HepG2 (cell line): ENCODE data around the gene ADCY10. TPM values are rescaled to one million over a fixed set of nuclear protein-coding genes. Genes with fewer than 3 reads are reported as not detected.
A peak's percentile ranks its signal among the peaks of the same experiment; 100 is the strongest.

Source experiments
- ATAC-seq: fragments of 200-7000 bp; cut with Tn5 transposase; 3 replicates; pipeline ENCODE4 v1.9.1; 2020; ENCODE audit warnings: mild to moderate bottlenecking, moderate library complexity
- BruUV-seq: library from RNA; stranded (reverse); fragments of 400-500 nt; replicated peaks from 2 replicates; lab custom pipeline; 2021; lab: Mats Ljungman, UMichigan
- CTCF ChIA-PET: fragments of 300-600 bp; formaldehyde crosslinking; extraction: SDS; loops from one replicate; lab custom pipeline; 2021; ENCODE audit warnings: low total read pairs, inconsistent platforms, low intra/inter-chr PET ratio; lab: Yijun Ruan, JAX
- POLR2A ChIA-PET: fragments of 350-600 bp; sonication (Branson Sonifier 250); formaldehyde crosslinking; loops from one replicate; lab custom pipeline; 2020; ENCODE audit warnings: antibody characterized with exemption, inconsistent platforms; lab: Yijun Ruan, JAX
- DNase-seq: peaks from one replicate; pipeline ENCODE4 v3.0.0-alpha.2; 2015; ENCODE audit warnings: low spot score
- FAIRE-seq: peaks from 3 replicates; lab custom pipeline; 2011; peaks lifted over from hg19 to GRCh38; lab: Jason Lieb, UNC
- H2AFZ ChIP-seq: one replicate; pipeline ENCODE4 v1.6.1; 2011; ENCODE audit warnings: low read length, inconsistent platforms
- H3K27ac ChIP-seq: fragments of 300-600 bp; 3 replicates; pipeline ENCODE4 v1.8.0; 2011; ENCODE audit warnings: mixed run types, mild to moderate bottlenecking, mixed read lengths, low read length, inconsistent platforms; ENCODE audit not compliant: insufficient read depth; ENCODE audit errors: extremely low read length
- H3K27me3 ChIP-seq, 2 experiments: fragments of 200-600 bp in 1 of 2; 2 replicates in 1 of 2; 3 replicates in 1 of 2; pipeline versions ENCODE4 v1.6.0 to v1.8.0; 2011; ENCODE audit warnings: low read length in 2 of 2, mild to moderate bottlenecking in 2 of 2, moderate library complexity in 2 of 2, inconsistent platforms in 1 of 2; ENCODE audit not compliant: insufficient read depth in 2 of 2, control insufficient read depth in 1 of 2
- H3K36me3 ChIP-seq, 2 experiments: fragments of 200-600 bp in 1 of 2; replicated peaks in 1 of 2; 2 replicates in 1 of 2; 3 replicates in 1 of 2; pipeline versions ENCODE4 v1.5.1 to v1.8.0; 2011; ENCODE audit warnings: low read length in 2 of 2, inconsistent platforms in 1 of 2; ENCODE audit not compliant: insufficient read depth in 2 of 2, control insufficient read depth in 1 of 2
- H3K4me1 ChIP-seq: 2 replicates; pipeline ENCODE4 v1.5.1; 2012; ENCODE audit warnings: low read length, inconsistent platforms; ENCODE audit not compliant: insufficient read depth
- H3K4me2 ChIP-seq: 2 replicates; pipeline ENCODE4 v1.6.0; 2011; ENCODE audit warnings: low read depth, low read length, inconsistent platforms
- H3K4me3 ChIP-seq, 3 experiments: fragments of 200-600 bp in 1 of 3; sonication (generic), shearing (Covaris generic) in 1 of 3; replicated peaks in 1 of 3; 2 replicates each; pipeline ENCODE4 v1.5.1; 2011 to 2016; ENCODE audit warnings: low read length in 3 of 3, inconsistent platforms in 2 of 3, low read depth in 2 of 3, mild to moderate bottlenecking in 2 of 3, control low read depth in 1 of 3, mixed read lengths in 1 of 3; ENCODE audit not compliant: insufficient read depth in 1 of 3
- H3K79me2 ChIP-seq: one replicate; pipeline ENCODE4 v1.6.1; 2011; ENCODE audit warnings: low read length, inconsistent platforms; ENCODE audit not compliant: insufficient read depth
- H3K9ac ChIP-seq: 2 replicates; pipeline ENCODE4 v1.6.0; 2011; ENCODE audit warnings: mild to moderate bottlenecking, low read depth, low read length, inconsistent platforms; ENCODE audit not compliant: insufficient read depth
- H3K9me3 ChIP-seq: 2 replicates; pipeline ENCODE4 v1.5.1; 2012; ENCODE audit warnings: mild to moderate bottlenecking, low read length
- H4K20me1 ChIP-seq: 2 replicates; pipeline ENCODE4 v1.6.0; 2011; ENCODE audit warnings: inconsistent platforms, mild to moderate bottlenecking, low read length, moderate library complexity; ENCODE audit not compliant: insufficient read depth
- NR2F6 ChIP-seq, 2 experiments: IDR thresholded peaks; 2 replicates each; pipeline ENCODE4 v1.6.1; 2016; ENCODE audit warnings: antibody characterized with exemption in 1 of 2, mild to moderate bottlenecking in 1 of 2
- POLR2A ChIP-seq, 2 experiments: IDR thresholded peaks; 2 replicates each; pipeline ENCODE4 v1.6.1; 2011; ENCODE audit warnings: low read depth in 2 of 2, low read length in 2 of 2, mild to moderate bottlenecking in 1 of 2, moderate library complexity in 1 of 2; ENCODE audit not compliant: insufficient read depth in 1 of 2
- ZMYM2 ChIP-seq: sonication (generic); formaldehyde crosslinking; IDR thresholded peaks from 2 replicates; pipeline ENCODE4 v1.8.0; 2022; ENCODE audit warnings: mild to moderate bottlenecking, missing genetic modification reagents
- WGBS: methylation state at CpG from one replicate; pipeline ENCODE4 v1.1.6; 2017; ENCODE audit warnings: low lambda C conversion rate; 5-methylcytosine and 5-hydroxymethylcytosine counted together
- in situ Hi-C: cut with HindIII; loops from 2 replicates; pipeline ENCODE4 v1.10.0; 2017; ENCODE audit warnings: low pct_unique_long_range_greater_than_20kb; ENCODE audit not compliant: extremely low pct_ligation_motif_present
- intact Hi-C: fragments of 100-400 bp; cut with micrococcal nuclease; formaldehyde crosslinking; loops from one replicate; pipeline ENCODE4 v1.10.0; 2022; ENCODE audit not compliant: unreplicated experiment
- polyA plus RNA-seq, 8 experiments: library from polyadenylated mRNA; depleted of rRNA in 3 of 8; stranded (reverse) in 7 of 8; unstranded in 1 of 8; fragments of >200 nt; fragmentation: Illumina TruSeq in 4 of 8; extraction: Trizol in 4 of 8; gene quantifications; 2 replicates each; pipeline versions ENCODE4 v1.2.1 to v1.2.3, GENCODE V29; 2011 to 2016; ENCODE audit warnings: low read depth in 4 of 8, missing spikeins in 1 of 8, mixed read lengths in 1 of 8; ENCODE audit not compliant: insufficient read depth in 1 of 8
- total RNA-seq, 5 experiments: library from RNA; depleted of rRNA; stranded (reverse); fragments of >200 nt; fragmentation: Illumina TruSeq; extraction: Trizol; gene quantifications; 2 replicates each; pipeline ENCODE4 v1.2.3, GENCODE V29; 2016; ENCODE audit warnings: low read depth in 1 of 5
- TF ChIP-seq, protein P1 (sequence below): sonication (generic); formaldehyde crosslinking; IDR thresholded peaks from 2 replicates; pipeline ENCODE4 v1.8.0; 2022; ENCODE audit warnings: missing genetic modification reagents, mild to moderate bottlenecking, inconsistent platforms, borderline replicate concordance
- TF ChIP-seq, protein P2 (sequence below): sonication (generic); formaldehyde crosslinking; IDR thresholded peaks from 2 replicates; pipeline ENCODE4 v1.4.0; 2020; ENCODE audit warnings: mild to moderate bottlenecking, missing genetic modification reagents
- TF ChIP-seq, protein P3 (sequence below): sonication (generic); formaldehyde crosslinking; IDR thresholded peaks from 2 replicates; pipeline ENCODE4 v1.8.0; 2022; ENCODE audit warnings: missing genetic modification reagents, low read depth, mild to moderate bottlenecking, borderline replicate concordance
- TF ChIP-seq, protein P4 (sequence below): sonication (generic); formaldehyde crosslinking; IDR thresholded peaks from 2 replicates; pipeline ENCODE4 v1.4.0; 2020; ENCODE audit warnings: missing genetic modification reagents
- TF ChIP-seq, protein P5 (sequence below): sonication (generic); formaldehyde crosslinking; IDR thresholded peaks from 2 replicates; pipeline ENCODE4 v1.4.0; 2020; ENCODE audit warnings: missing genetic modification reagents
- TF ChIP-seq, protein P6 (sequence below): sonication (generic); formaldehyde crosslinking; conservative IDR thresholded peaks from 2 replicates; pipeline ENCODE4 v1.8.0; 2022; ENCODE audit warnings: low read depth, missing genetic modification reagents

ADCY10 gene
- total and polyA plus RNA-seq, 2 of the 13 experiments (the other 11 are each of a cell fraction or from before 2014, with no cell fraction given), result 0.02 to 0.03 TPM

DNA sequence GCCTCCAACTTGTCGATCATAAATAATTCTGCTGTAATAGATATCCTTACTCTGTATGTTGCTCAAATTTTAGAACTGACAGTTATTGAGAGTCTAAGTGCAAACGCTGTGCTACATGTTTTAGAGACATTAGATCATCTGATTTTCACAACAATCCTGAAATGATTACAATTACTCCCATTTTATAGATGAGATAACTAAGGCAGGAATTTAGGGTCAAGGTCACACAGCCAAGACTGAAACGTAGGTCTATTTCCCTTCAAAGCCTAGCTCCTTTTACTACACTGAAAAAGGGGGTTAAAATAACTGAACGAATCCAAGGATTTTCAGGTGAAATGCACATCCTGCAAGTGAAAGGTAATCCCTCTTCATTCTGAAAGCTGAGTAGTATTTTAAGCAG lies 19.9 kb upstream of the ADCY10 start (continued):
- TF ChIP-seq, protein P1, sequence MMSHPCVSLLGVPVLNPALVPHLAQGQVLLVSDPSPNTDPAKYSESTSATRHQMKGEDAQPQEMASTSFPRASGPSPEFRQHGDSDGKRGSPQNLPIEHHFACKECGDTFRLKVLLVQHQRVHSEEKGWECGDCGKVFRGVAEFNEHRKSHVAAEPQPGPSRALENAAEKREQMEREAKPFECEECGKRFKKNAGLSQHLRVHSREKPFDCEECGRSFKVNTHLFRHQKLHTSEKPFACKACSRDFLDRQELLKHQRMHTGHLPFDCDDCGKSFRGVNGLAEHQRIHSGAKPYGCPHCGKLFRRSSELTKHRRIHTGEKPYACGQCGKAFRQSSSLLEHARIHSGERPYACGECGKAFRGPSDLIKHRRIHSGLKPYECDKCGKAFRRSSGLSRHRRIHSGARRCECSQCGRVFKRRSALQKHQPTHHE (CRISPR knock-in tag), result no peak
- peak in 1 of 2 experiments; percentile 34; a peak in 1 of 4 replicates for TF ChIP-seq POLR2A (IDR thresholded peaks at IDR 0.05; ENCODE audit: insufficient read depth in 1 of 2, low read depth in 2 of 2, low read length in 2 of 2)
- TF ChIP-seq NR2F6 (IDR thresholded peaks at IDR 0.05), result peak; percentile 60
- TF ChIP-seq NR2F6 (CRISPR knock-in tag; IDR thresholded peaks at IDR 0.05), result peak; percentile 48; the same call in 1 of the 2 replicates
- 0 out of 2 replicates have a peak, but pooled peaks have one; percentile 21 for TF ChIP-seq ZMYM2 (CRISPR knock-in tag)

DNA sequence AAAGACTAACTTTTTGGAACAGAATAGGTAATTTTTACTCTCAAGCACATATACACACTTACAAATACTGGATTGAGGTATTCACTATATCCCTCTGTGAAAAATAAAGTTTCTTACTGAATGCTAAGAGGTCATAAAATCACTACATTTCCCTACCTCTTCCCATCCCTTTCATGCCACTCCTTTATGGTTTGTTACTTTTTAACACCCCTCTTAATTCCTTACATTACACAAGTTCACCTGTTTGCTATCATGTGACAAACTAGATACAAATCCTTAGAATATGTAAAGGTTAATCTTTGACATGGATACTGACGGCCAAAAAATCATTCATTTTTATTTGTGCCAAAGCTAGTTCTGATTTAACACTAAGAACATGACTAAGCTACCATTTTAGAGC lies 15.8 kb upstream of the ADCY10 start:
- Histone ChIP-seq H3K27me3 (no peaks in the 10 kb centered on the region), H3K9ac (no peak overlapping the region), H3K36me3 (no peaks in the 10 kb centered on the region), H3K27ac (no peak overlapping the region), H3K4me2 (no peak overlapping the region), H3K4me3 (no peak overlapping the region), H2AFZ (no peak overlapping the region), H3K79me2 (peaks cover 79% of the 10 kb centered on the region), H3K4me1 (peaks cover 76% of the 10 kb centered on the region), H4K20me1 (peaks cover 16% of the 10 kb centered on the region; the same call in 1 of the 2 replicates), H3K9me3 (no peaks in the 10 kb centered on the region)
- BruUV-seq, result no TSS peak
- intact Hi-C loops (loop anchor here (10.0 kb wide), 1 partner anchor 125 kb away; no protein-coding TSS in a partner anchor), in situ Hi-C loops (loop anchor here (10.0 kb wide), 1 partner anchor 215 kb away; no protein-coding TSS in a partner anchor)
- FAIRE-seq (no peak), ATAC-seq (no peak), DNase-seq (no peak)
- ChIA-PET CTCF (no interaction called here), POLR2A (no interaction called here)
- 79% methylated on average over 1 of the region's 1 CpG for WGBS
- TF ChIP-seq, protein P2, sequence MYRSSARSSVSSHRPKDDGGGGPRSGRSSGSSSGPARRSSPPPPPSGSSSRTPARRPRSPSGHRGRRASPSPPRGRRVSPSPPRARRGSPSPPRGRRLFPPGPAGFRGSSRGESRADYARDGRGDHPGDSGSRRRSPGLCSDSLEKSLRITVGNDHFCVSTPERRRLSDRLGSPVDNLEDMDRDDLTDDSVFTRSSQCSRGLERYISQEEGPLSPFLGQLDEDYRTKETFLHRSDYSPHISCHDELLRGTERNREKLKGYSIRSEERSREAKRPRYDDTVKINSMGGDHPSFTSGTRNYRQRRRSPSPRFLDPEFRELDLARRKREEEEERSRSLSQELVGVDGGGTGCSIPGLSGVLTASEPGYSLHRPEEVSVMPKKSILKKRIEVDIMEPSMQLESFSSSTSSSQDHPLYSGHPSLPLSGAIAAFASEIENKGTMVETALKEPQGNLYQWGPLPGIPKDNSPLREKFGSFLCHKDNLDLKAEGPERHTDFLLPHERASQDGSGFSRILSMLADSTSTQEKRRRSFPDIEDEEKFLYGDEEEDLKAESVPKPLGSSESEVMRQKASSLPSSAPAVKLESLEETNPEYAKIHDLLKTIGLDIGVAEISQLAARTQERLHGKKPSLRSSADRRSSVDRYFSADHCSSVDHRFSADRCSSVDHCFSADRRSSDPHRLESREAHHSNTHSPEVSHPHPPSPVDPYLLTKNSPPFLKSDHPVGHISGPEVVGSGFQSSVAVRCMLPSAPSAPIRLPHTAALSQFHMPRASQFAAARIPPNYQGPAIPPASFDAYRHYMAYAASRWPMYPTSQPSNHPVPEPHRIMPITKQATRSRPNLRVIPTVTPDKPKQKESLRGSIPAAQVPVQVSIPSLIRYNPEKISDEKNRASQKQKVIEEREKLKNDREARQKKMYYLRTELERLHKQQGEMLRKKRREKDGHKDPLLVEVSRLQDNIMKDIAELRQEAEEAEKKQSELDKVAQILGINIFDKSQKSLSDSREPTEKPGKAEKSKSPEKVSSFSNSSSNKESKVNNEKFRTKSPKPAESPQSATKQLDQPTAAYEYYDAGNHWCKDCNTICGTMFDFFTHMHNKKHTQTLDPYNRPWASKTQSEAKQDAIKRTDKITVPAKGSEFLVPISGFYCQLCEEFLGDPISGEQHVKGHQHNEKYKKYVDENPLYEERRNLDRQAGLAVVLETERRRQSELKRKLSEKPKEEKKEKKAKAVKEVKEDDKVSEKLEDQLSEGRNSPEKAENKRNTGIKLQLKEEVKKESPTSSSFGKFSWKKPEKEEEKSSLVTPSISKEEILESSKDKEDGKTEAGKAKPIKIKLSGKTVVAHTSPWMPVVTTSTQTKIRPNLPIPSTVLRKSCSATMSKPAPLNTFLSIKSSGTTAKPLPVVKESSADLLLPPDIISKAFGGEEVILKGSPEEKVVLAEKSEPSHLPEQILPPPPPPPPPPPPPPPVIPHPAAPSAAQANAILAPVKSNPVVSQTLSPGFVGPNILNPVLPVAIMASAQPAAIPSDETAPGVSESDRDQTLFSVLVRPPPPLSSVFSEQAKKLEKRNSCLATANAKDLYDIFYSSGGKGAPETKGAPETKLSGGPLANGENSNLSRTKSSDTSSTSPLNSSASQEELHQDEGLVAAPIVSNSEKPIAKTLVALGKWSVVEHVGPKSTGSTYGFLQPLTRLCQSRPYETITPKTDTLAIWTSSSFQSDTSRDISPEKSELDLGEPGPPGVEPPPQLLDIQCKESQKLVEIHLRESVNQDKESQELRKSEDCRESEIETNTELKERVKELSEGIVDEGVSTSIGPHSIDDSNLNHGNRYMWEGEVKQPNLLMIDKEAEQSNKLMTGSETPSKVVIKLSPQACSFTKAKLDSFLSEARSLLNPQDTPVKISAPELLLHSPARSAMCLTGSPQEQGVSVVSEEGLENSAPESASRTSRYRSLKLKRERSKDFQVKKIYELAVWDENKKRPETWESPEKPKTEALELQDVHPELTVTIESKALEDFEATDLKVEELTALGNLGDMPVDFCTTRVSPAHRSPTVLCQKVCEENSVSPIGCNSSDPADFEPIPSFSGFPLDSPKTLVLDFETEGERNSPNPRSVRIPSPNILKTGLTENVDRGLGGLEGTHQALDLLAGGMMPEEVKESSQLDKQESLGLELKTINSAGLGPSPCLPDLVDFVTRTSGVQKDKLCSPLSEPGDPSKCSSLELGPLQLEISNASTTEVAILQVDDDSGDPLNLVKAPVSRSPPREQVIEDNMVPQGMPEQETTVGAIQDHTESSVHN (CRISPR knock-in tag), result no peak
- TF ChIP-seq, protein P3, sequence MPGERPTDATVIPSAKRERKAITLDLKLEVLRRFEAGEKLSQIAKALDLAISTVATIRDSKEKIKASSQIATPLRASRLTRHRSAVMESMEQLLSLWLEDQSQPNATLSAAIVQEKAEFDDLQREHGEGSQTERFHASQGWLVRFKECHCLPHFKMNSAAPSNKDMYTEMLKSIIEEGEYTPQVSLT, result no peak
- TF ChIP-seq, protein P4, sequence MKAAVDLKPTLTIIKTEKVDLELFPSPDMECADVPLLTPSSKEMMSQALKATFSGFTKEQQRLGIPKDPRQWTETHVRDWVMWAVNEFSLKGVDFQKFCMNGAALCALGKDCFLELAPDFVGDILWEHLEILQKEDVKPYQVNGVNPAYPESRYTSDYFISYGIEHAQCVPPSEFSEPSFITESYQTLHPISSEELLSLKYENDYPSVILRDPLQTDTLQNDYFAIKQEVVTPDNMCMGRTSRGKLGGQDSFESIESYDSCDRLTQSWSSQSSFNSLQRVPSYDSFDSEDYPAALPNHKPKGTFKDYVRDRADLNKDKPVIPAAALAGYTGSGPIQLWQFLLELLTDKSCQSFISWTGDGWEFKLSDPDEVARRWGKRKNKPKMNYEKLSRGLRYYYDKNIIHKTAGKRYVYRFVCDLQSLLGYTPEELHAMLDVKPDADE, result no peak
- TF ChIP-seq, protein P5, sequence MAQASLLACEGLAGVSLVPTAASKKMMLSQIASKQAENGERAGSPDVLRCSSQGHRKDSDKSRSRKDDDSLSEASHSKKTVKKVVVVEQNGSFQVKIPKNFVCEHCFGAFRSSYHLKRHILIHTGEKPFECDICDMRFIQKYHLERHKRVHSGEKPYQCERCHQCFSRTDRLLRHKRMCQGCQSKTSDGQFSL (CRISPR knock-in tag), result no peak
- TF ChIP-seq, protein P6, sequence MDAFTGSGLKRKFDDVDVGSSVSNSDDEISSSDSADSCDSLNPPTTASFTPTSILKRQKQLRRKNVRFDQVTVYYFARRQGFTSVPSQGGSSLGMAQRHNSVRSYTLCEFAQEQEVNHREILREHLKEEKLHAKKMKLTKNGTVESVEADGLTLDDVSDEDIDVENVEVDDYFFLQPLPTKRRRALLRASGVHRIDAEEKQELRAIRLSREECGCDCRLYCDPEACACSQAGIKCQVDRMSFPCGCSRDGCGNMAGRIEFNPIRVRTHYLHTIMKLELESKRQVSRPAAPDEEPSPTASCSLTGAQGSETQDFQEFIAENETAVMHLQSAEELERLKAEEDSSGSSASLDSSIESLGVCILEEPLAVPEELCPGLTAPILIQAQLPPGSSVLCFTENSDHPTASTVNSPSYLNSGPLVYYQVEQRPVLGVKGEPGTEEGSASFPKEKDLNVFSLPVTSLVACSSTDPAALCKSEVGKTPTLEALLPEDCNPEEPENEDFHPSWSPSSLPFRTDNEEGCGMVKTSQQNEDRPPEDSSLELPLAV (CRISPR knock-in tag), result no peak
